B cell (primary cell): ENCODE measurements around the gene PARP3.

Experiments
- CTCF ChIP-seq: fragments of 200-600 bp; IDR thresholded peaks from one replicate; pipeline ENCODE4 v1.8.0; 2022; ENCODE audit warnings: antibody characterized with exemption, mild to moderate bottlenecking
- EZH2 ChIP-seq: IDR thresholded peaks from 2 replicates; pipeline ENCODE4 v1.6.1; 2012; ENCODE audit warnings: borderline replicate concordance, low read depth, mild to moderate bottlenecking, moderate library complexity, low read length; ENCODE audit not compliant: insufficient read depth, poor library complexity, severe bottlenecking

GRCh38 chr3:51970606-51971300 is 28.6 kb downstream of the PARP3 start:
- TF ChIP-seq CTCF = no peak
- TF ChIP-seq EZH2 = no peak
